Duodenal mucosa (tissue), 2 donors: ENCODE data around the gene CDRT4.

Experiments
- H3K27ac ChIP-seq: one replicate; pipeline ENCODE4 v1.7.0; 2013; ENCODE audit warnings: low read depth, low read length
- H3K27me3 ChIP-seq, 2 donors: one replicate each; pipeline ENCODE4 v1.7.0; 2013; ENCODE audit warnings: low read length in 2 of 2, control low read depth in 1 of 2; ENCODE audit not compliant: insufficient read depth in 2 of 2, control insufficient read depth in 1 of 2
- H3K36me3 ChIP-seq, 2 donors: one replicate each; pipeline ENCODE4 v1.7.0; 2013; ENCODE audit warnings: low read length in 2 of 2, control low read depth in 1 of 2; ENCODE audit not compliant: insufficient read depth in 2 of 2, control insufficient read depth in 1 of 2
- H3K4me1 ChIP-seq, 2 donors: one replicate each; pipeline ENCODE4 v1.7.0; 2013; ENCODE audit warnings: low read length in 2 of 2, control low read depth in 1 of 2; ENCODE audit not compliant: insufficient read depth in 2 of 2, control insufficient read depth in 1 of 2
- H3K4me3 ChIP-seq, 2 donors: one replicate each; pipeline ENCODE4 v1.7.0; 2013; ENCODE audit warnings: low read length in 2 of 2, low read depth in 1 of 2
- H3K9ac ChIP-seq, 2 donors: one replicate each; pipeline ENCODE4 v1.7.0; 2013; ENCODE audit warnings: low read length in 2 of 2, low read depth in 1 of 2
- H3K9me3 ChIP-seq, 2 donors: one replicate each; pipeline ENCODE4 v1.7.0; 2013; ENCODE audit warnings: low read length in 2 of 2, control low read depth in 1 of 2; ENCODE audit not compliant: control insufficient read depth in 1 of 2

CDRT4 gene

DNA sequence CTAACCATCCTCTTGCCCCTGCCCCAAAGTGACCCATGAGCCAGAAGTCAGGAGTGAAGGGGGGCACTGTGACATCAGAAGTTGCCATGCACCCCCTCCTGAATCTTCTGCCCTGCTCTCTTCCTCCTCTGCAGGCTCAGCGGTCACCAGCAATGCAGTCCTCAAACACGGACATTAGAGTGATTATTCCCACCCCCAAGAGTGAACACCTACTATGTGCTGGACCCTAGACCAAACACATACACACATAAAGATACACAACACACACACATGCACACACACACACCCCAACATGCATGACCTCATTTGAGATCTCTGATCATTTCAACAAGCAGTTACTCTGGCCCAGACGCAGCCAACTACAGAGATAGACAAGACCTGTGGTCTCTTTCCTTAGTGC, at the start of gene CDRT4:
CDRT4 (minus strand) TSS at position 30 of the 400 bp plus-strand sequence. CDS start 27,383 bp downstream, outside the sequence.
- H3K27ac ChIP-seq: no peak within 1 kb of the TSS
- peaks cover 39 to 62% of the 10 kb centered on the region in 2 donors for H3K4me1 ChIP-seq
- H3K4me3 ChIP-seq: no peak within 1 kb of the TSS
- H3K9ac ChIP-seq: no peak within 1 kb of the TSS
- no peaks in the 10 kb centered on the region for H3K9me3 ChIP-seq
- H3K36me3 ChIP-seq: no peaks in the 10 kb centered on the region
- H3K27me3 ChIP-seq: no peaks in the 10 kb centered on the region

- peaks cover 0 to 5% of the 10 kb centered on the region in 2 donors for H3K4me1 ChIP-seq
- no peak overlapping the region for H3K4me3 ChIP-seq
- H3K9me3 ChIP-seq: no peaks in the 10 kb centered on the region
- H3K36me3 ChIP-seq: peaks cover 16 to 24% of the 10 kb centered on the region in 2 donors
- H3K9ac ChIP-seq: no peak overlapping the region
- H3K27ac ChIP-seq: no peak overlapping the region
- H3K27me3 ChIP-seq: no peaks in the 10 kb centered on the region
Observed at GRCh38 chr17:15516150-15516549, 48.7 kb upstream of the CDRT4 start.

DNA sequence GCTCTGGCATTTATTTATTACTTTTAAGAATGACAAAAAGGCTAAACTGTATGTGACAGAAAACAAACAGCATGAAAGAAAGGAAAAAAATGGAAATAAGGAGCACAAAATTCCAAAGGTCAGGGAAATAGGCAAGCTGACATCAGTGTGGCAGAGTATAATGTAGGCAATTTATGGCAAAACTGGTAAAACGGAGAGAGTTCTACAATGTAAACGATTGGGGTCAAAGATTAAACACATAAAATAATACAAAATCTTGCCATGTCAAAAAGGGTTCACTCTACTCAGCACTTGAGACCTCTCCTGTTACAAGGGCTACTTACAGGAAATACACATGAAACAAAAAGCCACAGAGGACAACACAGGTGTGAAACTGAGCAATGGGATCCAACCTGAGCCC, 47.0 kb upstream of the CDRT4 start:
- Histone ChIP-seq H3K9me3 (no peaks in the 10 kb centered on the region), H3K27me3 (no peaks in the 10 kb centered on the region), H3K4me3 (no peak overlapping the region), H3K36me3 (peaks cover 16 to 24% of the 10 kb centered on the region in 2 donors), H3K27ac (no peak overlapping the region), H3K9ac (no peak overlapping the region), H3K4me1 (peaks cover 0 to 5% of the 10 kb centered on the region in 2 donors)

DNA sequence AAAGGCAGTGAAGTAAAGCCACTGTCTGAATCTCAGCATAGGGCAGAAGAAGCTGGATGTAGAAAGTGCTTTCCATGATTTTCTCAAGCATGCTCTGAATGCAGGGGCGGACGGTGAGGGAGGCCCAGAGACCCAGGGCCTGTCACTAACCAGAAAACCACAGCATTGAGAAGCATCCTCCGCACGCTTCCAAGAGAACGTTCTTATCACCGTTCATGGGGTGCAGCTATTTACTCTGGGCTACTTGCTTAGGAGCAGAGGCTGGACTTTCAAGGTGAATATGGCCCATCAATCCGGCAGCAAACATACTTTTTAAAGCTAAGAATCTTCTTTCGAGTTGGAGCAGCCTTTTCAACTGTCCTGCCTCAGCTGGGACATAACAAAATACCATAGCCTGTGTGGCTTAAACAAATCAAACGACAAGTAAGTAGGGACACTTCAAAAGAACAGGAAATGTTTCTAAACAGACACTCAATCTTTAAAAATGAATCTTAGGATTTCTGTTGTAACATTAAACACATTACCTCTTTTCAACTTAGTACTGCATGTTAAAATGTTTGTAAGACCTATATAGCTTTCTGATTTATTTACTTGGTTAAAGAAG, 46.5 kb upstream of the CDRT4 start:
- Histone ChIP-seq H3K4me1 (peaks cover 0 to 5% of the 10 kb centered on the region in 2 donors), H3K27me3 (no peaks in the 10 kb centered on the region), H3K36me3 (peaks cover 16 to 24% of the 10 kb centered on the region in 2 donors), H3K9ac (no peak overlapping the region), H3K27ac (no peak overlapping the region), H3K9me3 (no peaks in the 10 kb centered on the region), H3K4me3 (no peak overlapping the region)

DNA sequence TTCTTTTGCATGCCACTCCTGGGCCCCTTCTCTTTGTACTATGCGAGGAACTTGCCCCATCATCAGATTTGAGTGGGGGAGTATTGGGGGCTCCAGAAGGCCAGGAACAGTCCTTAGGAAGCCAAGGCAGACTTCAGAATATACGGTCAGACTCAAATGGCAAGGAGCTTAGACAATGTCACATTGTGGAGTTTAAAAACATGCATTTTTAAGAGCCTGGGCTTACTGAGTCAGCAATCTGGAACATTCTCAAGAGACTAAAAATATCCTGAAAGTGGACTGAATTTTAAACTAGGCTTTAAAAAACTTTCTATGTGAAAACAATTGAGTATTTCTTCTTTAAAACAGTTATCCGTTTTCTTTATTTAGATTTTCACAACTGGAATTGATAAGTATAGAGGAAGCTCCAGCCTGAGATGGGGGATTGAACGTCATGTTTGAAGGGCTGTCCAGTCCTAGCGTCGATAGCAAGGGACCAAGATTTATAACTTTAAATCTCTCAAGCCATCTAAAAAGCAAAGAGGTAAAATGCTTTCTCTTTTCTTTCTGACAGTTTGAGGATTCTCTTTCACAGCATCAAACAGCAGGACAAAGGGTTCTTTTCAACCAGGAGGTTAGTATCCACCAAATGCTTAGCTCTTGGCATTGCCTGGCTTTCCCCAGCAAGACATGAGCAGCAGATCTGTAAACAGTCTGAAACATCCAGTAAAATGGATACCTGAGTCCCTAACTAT, 45.8 kb upstream of the CDRT4 start:
- Histone ChIP-seq H3K9ac (no peak overlapping the region), H3K9me3 (no peaks in the 10 kb centered on the region), H3K36me3 (peaks cover 16 to 27% of the 10 kb centered on the region in 2 donors), H3K27ac (no peak overlapping the region), H3K27me3 (no peaks in the 10 kb centered on the region), H3K4me3 (no peak overlapping the region), H3K4me1 (peaks cover 0 to 5% of the 10 kb centered on the region in 2 donors)

GRCh38 chr17:15512071-15512709, 44.8 kb upstream of the CDRT4 start:
- Histone ChIP-seq H3K4me3 (no peak overlapping the region), H3K27me3 (no peaks in the 10 kb centered on the region), H3K9me3 (no peaks in the 10 kb centered on the region), H3K4me1 (peaks cover 0 to 5% of the 10 kb centered on the region in 2 donors), H3K36me3 (peaks cover 11 to 28% of the 10 kb centered on the region in 2 donors), H3K27ac (no peak overlapping the region), H3K9ac (no peak overlapping the region)

GRCh38 chr17:15511142-15511541, 43.7 kb upstream of the CDRT4 start:
- Histone ChIP-seq H3K9ac (no peak overlapping the region), H3K4me3 (no peak overlapping the region), H3K4me1 (peaks cover 0 to 5% of the 10 kb centered on the region in 2 donors), H3K9me3 (no peaks in the 10 kb centered on the region), H3K27me3 (no peaks in the 10 kb centered on the region), H3K36me3 (peaks cover 9 to 21% of the 10 kb centered on the region in 2 donors), H3K27ac (no peak overlapping the region)

- H3K4me3 ChIP-seq: no peak overlapping the region
- H3K36me3 ChIP-seq: peaks cover 1 to 14% of the 10 kb centered on the region in 2 donors
- H3K9ac ChIP-seq: no peak overlapping the region
- H3K27me3 ChIP-seq: no peaks in the 10 kb centered on the region
- no peaks in the 10 kb centered on the region for H3K9me3 ChIP-seq
- peaks cover 0 to 5% of the 10 kb centered on the region in 2 donors for H3K4me1 ChIP-seq
- no peak overlapping the region for H3K27ac ChIP-seq
Observed at GRCh38 chr17:15510361-15510760, 42.9 kb upstream of the CDRT4 start.

DNA sequence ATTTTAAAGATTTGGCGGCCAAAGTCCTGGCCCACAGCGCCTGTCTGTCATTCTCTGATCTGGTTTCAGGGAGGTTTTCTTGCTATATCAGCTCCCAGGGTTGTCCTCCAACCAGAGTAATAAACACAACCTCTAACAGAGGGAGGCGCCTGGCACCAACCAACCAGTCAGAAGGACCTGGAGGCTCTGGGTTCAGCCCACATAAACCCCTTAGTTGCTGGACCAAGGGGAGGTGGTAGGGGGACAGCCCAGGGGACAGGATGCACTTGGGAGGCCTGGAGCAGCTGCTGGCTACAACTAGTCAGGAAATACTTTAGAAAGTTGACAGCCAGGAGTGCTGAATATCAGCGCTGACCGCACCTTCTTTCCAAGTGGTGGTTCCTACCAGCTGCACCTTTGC, 41.7 kb upstream of the CDRT4 start:
- no peaks in the 10 kb centered on the region for H3K9me3 ChIP-seq
- peaks cover 0 to 5% of the 10 kb centered on the region in 2 donors for H3K4me1 ChIP-seq
- H3K27me3 ChIP-seq: no peaks in the 10 kb centered on the region
- H3K36me3 ChIP-seq: peaks cover 0 to 13% of the 10 kb centered on the region in 2 donors
- H3K27ac ChIP-seq: no peak overlapping the region
- no peak overlapping the region for H3K4me3 ChIP-seq
- H3K9ac ChIP-seq: no peak overlapping the region

DNA sequence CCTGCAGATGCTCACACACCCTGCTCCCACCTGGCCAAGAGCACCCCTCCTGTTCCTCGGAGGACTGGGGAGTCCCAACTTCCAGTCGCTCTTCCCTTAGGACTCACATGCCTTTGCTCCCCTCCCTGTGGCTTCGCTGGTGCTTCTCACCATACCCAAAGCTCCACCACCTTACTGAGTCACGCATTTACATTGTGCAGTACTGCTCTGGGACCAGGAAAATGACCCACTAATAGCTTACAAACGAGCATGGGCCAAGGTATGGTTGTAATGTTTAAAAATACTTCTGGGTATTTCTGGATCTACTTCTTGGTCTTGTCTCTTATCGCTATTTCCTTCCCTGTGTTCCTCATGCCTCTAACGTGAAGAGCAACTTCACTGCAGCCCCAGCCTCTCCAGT, 41.0 kb upstream of the CDRT4 start:
- peaks cover 0 to 6% of the 10 kb centered on the region in 2 donors for H3K36me3 ChIP-seq
- H3K9me3 ChIP-seq: no peaks in the 10 kb centered on the region
- H3K27ac ChIP-seq: no peak overlapping the region

More for the DNA sequence above, 41.0 kb upstream of the CDRT4 start:
- no peak overlapping the region for H3K4me3 ChIP-seq
- H3K9ac ChIP-seq: no peak overlapping the region
- H3K4me1 ChIP-seq: peaks cover 0 to 5% of the 10 kb centered on the region in 2 donors
- H3K27me3 ChIP-seq: no peaks in the 10 kb centered on the region
